COLO668 (cell line): ENCODE data around the gene NRSN2.
A peak's percentile ranks its signal among the peaks of the same experiment; 100 is the strongest.
"Not testable (repeated sequence)": the region's sequence is repeated elsewhere in the genome, so short reads cannot be mapped to it uniquely, and the experiment has no call there.

Experiments used
- DNase-seq: peaks from one replicate; lab custom pipeline; 2025; ENCODE audit not compliant: unreplicated experiment; lab: John Stamatoyannopoulos, UW

The NRSN2 gene

GRCh38 chr20:353166-353565 is 6.3 kb downstream of the NRSN2 start:
- DNase-seq: no peak

DNA sequence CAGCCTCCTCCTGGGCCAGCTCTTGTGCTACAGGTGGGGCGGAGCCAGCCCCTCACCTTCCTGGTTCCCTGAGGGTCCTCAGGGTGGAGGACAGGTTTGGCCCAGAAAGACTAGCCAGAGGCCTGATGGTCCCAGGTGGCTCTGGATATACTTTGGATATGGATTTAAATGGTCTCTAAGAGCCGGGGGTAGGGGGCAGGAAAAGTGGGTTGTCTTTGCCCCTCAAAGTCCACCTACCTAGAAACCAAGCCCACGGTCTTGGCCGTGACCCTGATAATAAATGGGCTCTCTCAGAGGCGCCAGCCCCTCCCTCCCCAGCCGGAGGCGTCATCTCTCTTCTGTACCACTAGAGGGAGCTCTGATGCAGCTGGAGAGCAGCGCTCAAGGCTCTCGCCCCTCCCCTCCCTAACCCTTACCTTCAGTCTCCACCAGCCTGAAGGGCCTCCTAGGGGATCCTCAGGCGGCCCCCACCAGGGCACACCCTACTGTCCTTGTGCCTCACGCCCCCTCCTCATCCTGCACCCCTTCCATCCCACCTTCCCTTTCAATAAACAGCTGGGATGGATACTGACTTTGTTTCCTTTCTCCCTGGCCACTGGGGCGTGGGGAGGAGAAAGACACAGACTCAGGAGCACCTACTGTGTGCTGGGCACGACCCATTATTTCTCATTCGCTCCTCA is 7.5 kb downstream of the NRSN2 start:
- peak; percentile 75 for DNase-seq

- not testable (repeated sequence) for DNase-seq
Observed at GRCh38 chr20:356154-356553, 9.2 kb downstream of the NRSN2 start.

- DNase-seq: no peak
Observed at GRCh38 chr20:356745-357144, 9.8 kb downstream of the NRSN2 start.

- no peak for DNase-seq
Observed at GRCh38 chr20:358891-359555, 12.1 kb downstream of the NRSN2 start.

- peak; percentile 42 for DNase-seq
Observed at GRCh38 chr20:361561-361960, 14.7 kb downstream of the NRSN2 start.

DNA sequence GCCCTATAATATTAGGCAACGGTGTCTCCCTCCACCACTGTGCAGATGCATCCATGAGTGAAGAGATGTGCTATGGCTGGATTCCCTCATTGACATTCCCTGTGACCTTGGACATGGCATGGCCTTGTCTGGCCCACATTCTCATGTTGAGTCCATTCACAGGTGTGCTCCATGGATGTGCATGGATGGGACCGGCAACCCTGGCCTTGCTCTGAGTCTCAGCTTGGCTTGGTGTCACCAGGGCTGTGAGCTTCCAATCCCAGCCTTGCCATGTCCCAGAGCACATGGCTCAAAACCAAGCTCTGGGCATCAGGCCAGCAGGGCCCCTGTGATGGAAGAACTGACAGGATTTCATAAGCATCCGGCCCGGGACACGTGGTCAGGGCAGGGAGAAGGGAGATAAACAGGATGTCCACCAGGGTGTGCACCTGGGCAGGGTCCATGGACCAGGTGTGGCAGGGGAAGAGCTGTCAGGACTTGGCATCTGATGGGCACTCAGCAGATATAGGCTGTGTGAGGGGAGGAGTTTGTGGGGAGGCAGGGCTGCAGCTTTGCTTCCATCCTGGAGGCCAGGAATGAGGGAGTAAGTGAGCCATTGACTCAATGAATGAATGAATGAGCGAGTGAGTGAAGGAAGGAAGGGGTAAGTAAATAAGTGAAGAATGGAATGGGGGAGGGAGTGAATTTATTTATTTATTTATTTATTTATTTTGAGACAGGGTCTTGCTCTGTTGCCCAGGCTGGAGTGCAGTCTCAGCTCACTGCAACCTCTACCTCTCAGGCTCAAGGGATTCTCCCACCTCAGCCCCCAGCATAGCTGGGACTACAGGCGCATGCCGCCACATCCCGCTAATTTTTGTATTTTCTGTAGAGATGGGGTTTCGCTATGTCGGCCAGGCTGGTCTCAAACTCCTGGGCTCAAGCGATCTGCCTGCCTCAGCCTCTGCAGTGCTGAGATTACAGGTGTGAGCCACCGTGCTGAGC is 15.7 kb downstream of the NRSN2 start:
- peak; percentile 93 for DNase-seq

DNA sequence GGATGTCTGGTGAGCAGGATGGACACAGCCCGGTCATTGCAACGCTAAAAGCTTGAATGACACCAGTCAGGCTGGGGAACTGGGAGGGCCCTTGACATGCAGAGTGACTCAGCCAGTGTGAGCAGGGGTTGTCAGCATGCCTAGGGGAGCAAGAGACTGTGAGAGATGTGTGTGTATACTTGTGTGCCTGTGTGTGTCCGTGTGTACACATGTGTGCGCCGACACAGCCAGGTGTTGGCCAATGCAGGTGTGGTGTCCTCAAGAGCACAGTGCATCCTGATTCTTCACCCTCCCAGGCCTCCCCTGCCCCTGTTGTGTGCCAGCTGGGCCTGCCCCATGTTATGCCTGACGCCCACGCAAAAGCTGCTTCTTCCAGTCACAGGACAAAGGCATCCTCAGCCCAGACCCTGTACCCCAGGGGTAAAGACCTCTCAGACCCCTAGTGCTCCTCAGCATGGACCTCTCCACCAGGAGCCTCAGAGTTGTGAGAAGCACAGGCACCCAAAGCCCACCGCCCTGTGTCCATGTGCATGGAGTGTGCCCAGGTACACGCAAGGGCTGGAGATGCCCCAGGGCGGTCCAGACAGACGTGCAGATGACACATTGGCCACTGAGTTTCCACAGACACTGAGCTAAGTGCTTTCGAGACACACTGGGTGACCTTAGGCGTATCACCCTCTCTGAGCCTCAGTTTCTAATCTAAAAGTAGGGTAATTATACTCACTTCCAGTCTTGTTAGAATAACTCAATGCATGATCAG is 16.6 kb downstream of the NRSN2 start:
- DNase-seq: no peak

DNA sequence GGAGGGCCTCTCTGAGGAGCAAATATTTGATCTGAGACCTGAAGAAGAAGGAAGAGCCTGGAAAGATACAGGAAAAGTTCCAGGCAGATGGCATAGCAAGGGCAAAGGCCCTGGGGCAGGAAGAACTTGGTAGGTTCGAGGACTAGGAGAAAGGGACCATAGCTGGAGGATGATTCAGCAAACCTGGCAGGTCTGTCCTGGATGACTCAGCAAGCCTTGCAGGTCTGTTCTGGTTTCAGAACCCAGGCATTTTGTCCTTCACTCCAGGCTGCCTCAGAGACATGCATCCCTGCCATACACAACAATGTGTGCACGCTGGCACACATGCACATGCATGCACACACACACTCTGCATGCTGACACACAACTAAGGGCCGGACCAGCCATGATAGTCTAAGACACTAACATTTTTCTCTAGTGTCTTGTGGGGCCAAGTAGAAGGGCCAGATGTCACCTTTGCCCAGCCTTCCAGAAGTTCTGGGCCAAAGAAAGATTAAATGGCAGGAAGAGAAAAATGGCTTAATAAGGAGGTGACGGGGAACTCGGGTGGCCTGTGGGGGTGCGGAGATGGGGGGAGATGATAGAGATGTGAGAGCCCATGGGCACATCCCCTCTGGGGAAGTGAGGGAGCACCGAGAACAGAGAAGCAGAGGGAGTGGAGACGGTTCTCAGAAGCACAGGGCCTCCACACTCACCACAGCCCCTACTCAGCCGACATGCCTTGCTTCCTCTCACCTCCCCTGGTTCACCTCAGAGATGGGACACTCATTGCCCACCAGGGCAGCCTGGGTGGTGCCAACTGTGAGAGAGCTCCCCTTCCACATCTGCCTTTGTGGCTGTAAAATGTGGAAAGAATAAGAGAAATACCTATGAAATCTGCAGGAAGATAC is 18.2 kb downstream of the NRSN2 start:
- DNase-seq: no peak

DNA sequence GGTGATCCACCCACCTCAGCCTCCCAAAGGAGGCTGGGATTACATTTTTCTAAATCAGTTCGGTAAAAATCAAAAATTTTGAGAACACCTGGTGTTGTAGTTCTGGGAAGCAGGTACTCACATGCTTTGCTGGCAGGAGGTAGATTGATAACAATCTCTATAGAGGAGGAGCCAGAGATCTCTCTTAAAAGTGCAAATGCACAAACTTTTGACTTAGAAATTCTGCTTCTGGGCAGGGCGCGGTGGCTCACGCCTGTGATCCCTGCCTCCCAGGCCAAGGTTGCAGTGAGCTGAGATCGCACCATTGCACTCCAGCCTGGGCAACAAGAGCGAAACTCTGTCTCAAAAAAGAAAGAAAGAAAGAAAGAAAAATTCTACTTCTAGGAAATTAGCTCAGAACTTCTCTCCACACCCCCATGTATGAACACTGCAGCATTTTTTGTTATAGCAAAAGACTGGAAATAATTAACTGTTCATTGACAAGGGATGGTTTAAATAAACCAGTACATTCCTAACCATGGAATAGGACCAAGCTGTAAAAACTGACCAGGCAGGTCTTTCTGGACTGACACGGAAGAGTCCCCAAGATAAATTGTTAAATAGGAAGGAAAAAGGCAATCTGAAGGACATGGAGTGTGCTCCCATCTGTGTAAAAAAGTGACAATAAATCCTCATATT is 19.3 kb downstream of the NRSN2 start:
- DNase-seq: no peak

DNA sequence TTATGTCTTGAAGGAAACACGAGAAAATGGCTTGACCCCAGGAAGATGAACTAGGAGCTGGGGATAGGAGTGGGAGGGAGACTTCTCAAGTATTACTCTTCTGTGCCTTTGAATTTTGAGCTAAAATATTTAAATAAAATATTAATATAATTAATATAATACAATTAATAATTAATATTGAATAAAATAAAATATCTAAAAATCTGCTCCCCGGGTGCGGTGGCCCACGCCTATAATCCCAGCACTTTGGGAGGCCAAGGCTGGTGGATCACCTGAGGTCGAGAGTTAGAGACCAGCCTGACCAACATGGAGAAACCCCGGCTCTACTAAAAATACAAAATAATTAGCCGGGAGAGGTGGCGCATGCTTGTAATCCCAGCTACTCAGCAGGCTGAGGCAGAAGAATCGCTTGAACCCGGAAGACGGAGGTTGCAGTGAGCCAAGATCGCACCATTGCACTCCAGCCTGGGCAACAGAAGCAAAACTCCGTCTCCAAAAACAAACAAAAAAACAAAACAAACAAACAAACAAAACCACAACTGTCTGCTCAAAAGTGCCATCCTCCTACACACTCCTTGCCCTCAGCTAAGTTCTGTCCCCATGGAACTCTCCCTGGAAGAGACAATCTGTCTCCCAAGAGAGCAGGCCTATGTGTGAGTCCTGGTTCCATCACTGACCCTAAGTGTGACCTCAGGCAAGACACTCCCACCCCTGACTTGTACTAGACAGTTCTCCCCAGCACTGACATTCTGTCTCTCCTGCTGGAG is 20.0 kb downstream of the NRSN2 start:
- no peak for DNase-seq

GRCh38 chr20:367486-367887 is 20.6 kb downstream of the NRSN2 start:
- DNase-seq: no peak

DNA sequence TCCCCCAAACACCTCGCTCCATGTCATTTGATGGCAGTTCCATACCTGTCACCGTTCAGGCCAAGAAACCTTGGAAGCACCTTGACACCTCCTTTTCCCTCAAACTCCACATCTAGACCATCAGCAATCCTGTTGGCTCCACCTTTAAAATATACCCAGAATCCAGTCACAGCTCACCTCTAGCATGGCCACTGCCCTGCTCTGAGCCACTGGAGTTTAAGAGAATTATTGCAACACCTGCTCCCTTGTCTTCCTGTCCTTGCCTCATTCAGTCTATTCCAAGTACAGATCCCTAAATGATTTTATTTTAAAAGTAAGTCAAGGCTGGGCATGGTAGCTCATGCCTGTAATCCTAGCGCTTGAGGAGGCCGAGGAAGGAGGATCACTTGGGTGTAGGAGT is 22.0 kb downstream of the NRSN2 start:
- DNase-seq: no peak

DNA sequence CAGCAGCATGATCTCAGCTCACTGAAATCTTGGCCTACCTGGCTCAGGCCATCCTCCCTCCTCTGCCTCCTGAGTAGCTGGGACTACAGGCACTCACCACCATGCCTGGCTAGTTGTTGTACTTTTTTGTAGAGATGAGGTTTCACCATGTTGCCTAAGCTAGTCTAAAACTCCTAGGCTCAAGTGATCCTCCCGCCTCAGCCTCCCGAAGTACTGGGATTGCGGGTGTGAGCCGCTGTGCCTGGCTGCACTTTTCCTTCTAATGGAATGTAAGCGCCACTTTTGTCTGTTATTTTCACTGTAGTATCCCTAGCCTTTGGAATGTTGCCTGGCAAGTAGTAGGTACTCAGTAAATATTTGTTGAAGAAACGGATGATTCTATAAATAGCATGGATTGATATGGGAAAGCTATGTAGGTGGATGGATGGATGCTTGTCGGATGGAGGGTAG is 23.3 kb downstream of the NRSN2 start:
- no peak for DNase-seq

- no peak for DNase-seq
Observed at GRCh38 chr20:370977-371754, 24.3 kb downstream of the NRSN2 start.

- DNase-seq: no peak
Observed at GRCh38 chr20:371755-372542, 25.0 kb downstream of the NRSN2 start.

- DNase-seq: not testable (repeated sequence)
Observed at GRCh38 chr20:372543-373082, 25.7 kb downstream of the NRSN2 start.
